LoVo (cell line): ENCODE data around the gene FXYD4.
"Not testable (repeated sequence)": the region's sequence is repeated elsewhere in the genome, so short reads cannot be mapped to it uniquely, and the experiment has no call there.

ENCODE experiments used
- DNase-seq: peaks from one replicate; pipeline ENCODE4 v3.0.0-alpha.2; 2016; ENCODE audit warnings: low spot score

Gene FXYD4

DNA sequence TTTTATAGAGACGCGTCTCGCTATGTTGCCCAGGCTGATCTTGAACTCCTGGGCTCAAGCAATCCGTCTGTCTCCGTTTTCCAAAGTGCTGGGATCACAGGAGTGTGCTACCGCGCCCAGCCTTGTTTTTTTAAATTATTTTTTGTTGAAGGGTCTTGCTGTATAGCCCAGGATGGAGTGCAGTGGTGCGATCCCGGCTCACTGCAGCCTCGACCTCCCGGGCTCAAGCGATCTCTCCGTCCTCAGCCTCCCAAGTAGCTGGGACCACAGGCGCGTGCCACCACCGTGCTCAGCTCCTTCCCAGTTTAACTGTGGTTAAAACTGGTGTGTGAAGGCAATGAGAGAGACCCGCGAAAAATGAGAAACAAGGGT lies 48.5 kb downstream of the FXYD4 start:
- DNase-seq: no peak

DNA sequence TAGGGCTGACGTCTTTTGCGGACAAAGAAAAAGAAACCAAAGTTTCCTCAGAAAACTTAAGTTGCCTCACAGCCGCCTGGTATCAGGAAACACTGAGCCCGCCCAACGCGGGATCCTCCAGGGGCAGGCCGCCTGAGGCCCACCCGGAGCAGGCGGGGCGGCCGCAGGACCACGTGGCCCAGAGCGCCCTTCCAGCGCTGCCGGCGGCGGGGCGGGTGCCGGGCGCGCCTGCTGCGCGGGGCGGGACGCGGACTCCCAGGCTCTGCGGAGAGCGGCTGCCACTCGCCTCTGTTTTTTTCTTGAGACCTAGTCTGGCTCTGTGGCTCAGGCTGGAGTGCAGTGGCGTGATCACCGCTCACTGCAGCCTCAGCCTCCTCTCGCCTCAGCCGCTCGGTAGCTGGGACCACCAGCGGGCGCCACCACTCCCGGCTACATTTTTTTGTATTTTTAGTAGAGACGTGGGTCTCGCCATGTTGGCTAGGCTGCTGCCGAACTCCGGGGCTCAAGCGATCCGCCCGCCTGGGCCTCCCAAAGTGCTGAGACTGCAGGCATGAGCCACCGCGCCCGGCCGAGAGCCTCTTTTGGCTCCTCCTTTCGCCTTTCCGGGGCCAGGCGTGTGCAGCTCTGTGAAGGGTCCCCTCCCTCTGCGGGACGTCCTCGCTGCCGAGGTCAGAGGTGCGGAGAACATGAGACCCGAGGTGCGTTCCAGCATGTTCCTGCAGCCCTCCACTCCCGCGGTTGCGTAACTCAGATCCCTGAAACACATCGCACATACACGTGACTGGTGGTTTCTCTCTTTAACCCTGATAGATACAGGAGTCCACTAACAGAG lies 49.1 kb downstream of the FXYD4 start:
- peak; percentile 85 for DNase-seq

GRCh38 chr10:43421201-43421507 lies 49.7 kb downstream of the FXYD4 start:
- DNase-seq: no peak

GRCh38 chr10:43421519-43421918 lies 50.1 kb downstream of the FXYD4 start:
- DNase-seq: no peak

DNA sequence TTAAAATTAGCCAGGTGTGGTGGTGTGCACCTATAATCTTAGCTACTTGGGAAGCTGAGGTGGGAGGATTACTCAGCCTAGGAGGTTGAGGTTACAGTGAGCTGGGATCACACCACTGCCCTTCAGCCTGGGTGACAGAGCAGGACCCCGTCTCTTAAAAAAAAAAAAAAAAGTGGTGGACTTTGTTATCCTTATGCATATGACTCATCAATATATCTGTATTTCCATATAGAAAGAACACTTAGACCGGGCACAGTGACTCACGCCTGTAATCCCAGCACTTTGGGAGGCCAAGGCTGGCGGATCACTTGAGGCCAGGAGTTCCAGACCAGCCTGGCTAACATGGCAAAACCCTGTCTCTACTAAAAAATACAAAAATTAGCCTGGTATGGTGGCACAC lies 50.5 kb downstream of the FXYD4 start:
- DNase-seq: not testable (repeated sequence)

- DNase-seq: no peak
These were observed 53.0 kb downstream of the FXYD4 start for GRCh38 chr10:43424416-43424815.
